Measurements from ENCODE around the gene DNAJB12. TPM values are rescaled to one million over a fixed set of nuclear protein-coding genes. Genes with fewer than 3 reads are reported as not detected.
"Not testable (repeated sequence)": the region's sequence is repeated elsewhere in the genome, so short reads cannot be mapped to it uniquely, and the experiment has no call there.

Gene DNAJB12
- 10 to 100 TPM; 47.3 to 54.2 (median 48.7) TPM for total RNA-seq
- 24.1 TPM for total RNA-seq (2013)

- no peaks in the 10 kb centered on the region for H3K9me3 Mint-ChIP-seq
- peaks cover 36 to 48% of the 10 kb centered on the region in 2 donors for H3K4me1 Mint-ChIP-seq
- Histone ChIP-seq H3K27ac (ENCODE audit: low read length) (peak within 1 kb of the TSS; percentile 90), H3K4me1 (ENCODE audit: control insufficient read depth, insufficient read depth, low read length) (peaks cover 21% of the 10 kb centered on the region), H3K4me3 (ENCODE audit: low read length) (peak within 1 kb of the TSS; percentile 80), H3K36me3 (ENCODE audit: control insufficient read depth, insufficient read depth, low read length) (peaks cover 7% of the 10 kb centered on the region), H3K27me3 (ENCODE audit: control insufficient read depth, insufficient read depth, low read length) (no peaks in the 10 kb centered on the region), H3K9me3 (ENCODE audit: control insufficient read depth, insufficient read depth, low read length) (no peaks in the 10 kb centered on the region)
- H3K27ac Mint-ChIP-seq, result peak within 1 kb of the TSS; percentile 92 to 94
- no peaks in the 10 kb centered on the region for H3K27me3 Mint-ChIP-seq (ENCODE audit: low read depth in 2 of 2)
- intact Hi-C loops (cut with micrococcal nuclease), result no loop called here
- under 1% methylated on average over 74 of the region's 74 CpGs for WGBS (ENCODE audit: insufficient coverage)
- DNase-seq (peak; percentile 88 to 95), ATAC-seq (peak; percentile 84 to 92 (median 85))
- H3K36me3 Mint-ChIP-seq, result no peaks in the 10 kb centered on the region
- TF ChIP-seq CTCF (IDR thresholded peaks at IDR 0.05), result no peak
- H3K4me3 Mint-ChIP-seq, result peak within 1 kb of the TSS; percentile 96
Measured at GRCh38 chr10:72354356-72355213, at the start of gene DNAJB12. DNAJB12 (minus strand) TSS chr10:72354919; CDS start chr10:72354897, 22 bp downstream.

DNA sequence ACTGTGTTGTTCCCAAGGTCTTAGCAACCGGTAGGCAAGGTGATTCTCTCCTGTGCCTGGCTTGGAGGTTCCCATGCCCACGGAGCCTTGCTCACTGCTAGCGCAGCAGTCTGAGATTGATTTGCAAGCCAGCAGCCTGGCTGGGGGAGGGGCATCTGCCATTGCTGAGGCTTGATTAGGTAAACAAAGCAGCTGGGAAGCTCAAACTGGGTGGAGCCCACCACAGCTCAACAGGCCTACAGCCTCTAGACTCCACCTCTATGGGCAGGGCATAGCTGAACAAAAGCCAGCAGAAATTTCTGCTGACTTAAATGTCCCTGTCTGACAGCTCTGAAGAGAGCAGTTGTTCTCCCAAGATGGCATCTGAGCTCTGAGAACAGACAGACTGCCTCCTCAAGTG is 40.9 kb upstream of the DNAJB12 start:
- H3K27ac Mint-ChIP-seq; ATAC-seq; H3K9me3 ChIP-seq (ENCODE audit: control insufficient read depth, insufficient read depth, low read length); H3K27me3 ChIP-seq (ENCODE audit: control insufficient read depth, insufficient read depth, low read length); H3K4me1 ChIP-seq (ENCODE audit: control insufficient read depth, insufficient read depth, low read length); H3K4me3 Mint-ChIP-seq; H3K27me3 Mint-ChIP-seq (ENCODE audit: low read depth in 2 of 2); H3K9me3 Mint-ChIP-seq; H3K36me3 ChIP-seq (ENCODE audit: control insufficient read depth, insufficient read depth, low read length); H3K36me3 Mint-ChIP-seq; H3K4me3 ChIP-seq (ENCODE audit: low read length); H3K4me1 Mint-ChIP-seq; intact Hi-C loops (cut with micrococcal nuclease); H3K27ac ChIP-seq (ENCODE audit: low read length); DNase-seq: not testable (repeated sequence)
- WGBS (ENCODE audit: insufficient coverage), result 100% methylated on average over 3 of the region's 3 CpGs

- Mint-ChIP-seq H3K36me3 (no peaks in the 10 kb centered on the region), H3K4me3 (no peak overlapping the region), H3K9me3 (no peaks in the 10 kb centered on the region), H3K4me1 (no peaks in the 10 kb centered on the region), H3K27ac (no peak overlapping the region), H3K27me3 (ENCODE audit: low read depth in 2 of 2) (no peaks in the 10 kb centered on the region)
- no peak for DNase-seq
- Histone ChIP-seq H3K36me3 (ENCODE audit: control insufficient read depth, insufficient read depth, low read length) (no peaks in the 10 kb centered on the region), H3K27ac (ENCODE audit: low read length) (no peak overlapping the region), H3K4me1 (ENCODE audit: control insufficient read depth, insufficient read depth, low read length) (no peaks in the 10 kb centered on the region), H3K9me3 (ENCODE audit: control insufficient read depth, insufficient read depth, low read length) (no peaks in the 10 kb centered on the region), H3K4me3 (ENCODE audit: low read length) (no peak overlapping the region), H3K27me3 (ENCODE audit: control insufficient read depth, insufficient read depth, low read length) (no peaks in the 10 kb centered on the region)
- intact Hi-C loops (cut with micrococcal nuclease), result no loop called here
- WGBS (ENCODE audit: insufficient coverage), result 75% methylated on average over 1 of the region's 1 CpG
- no peak for ATAC-seq
- no peak for TF ChIP-seq CTCF (IDR thresholded peaks at IDR 0.05)
Measured at GRCh38 chr10:72392571-72392970, 37.9 kb upstream of the DNAJB12 start.

- H3K4me3 ChIP-seq (ENCODE audit: low read length), result no peak overlapping the region
Measured at GRCh38 chr10:72390764-72391163, 36.0 kb upstream of the DNAJB12 start.

More at GRCh38 chr10:72390764-72391163, 36.0 kb upstream of the DNAJB12 start:
- no peak overlapping the region for H3K27ac Mint-ChIP-seq
- Histone ChIP-seq H3K27ac (ENCODE audit: low read length) (no peak overlapping the region), H3K36me3 (ENCODE audit: control insufficient read depth, insufficient read depth, low read length) (no peaks in the 10 kb centered on the region), H3K27me3 (ENCODE audit: control insufficient read depth, insufficient read depth, low read length) (no peaks in the 10 kb centered on the region), H3K9me3 (ENCODE audit: control insufficient read depth, insufficient read depth, low read length) (no peaks in the 10 kb centered on the region), H3K4me1 (ENCODE audit: control insufficient read depth, insufficient read depth, low read length) (no peaks in the 10 kb centered on the region)
- no peak for ATAC-seq
- no peaks in the 10 kb centered on the region for H3K36me3 Mint-ChIP-seq
- H3K9me3 Mint-ChIP-seq, result no peaks in the 10 kb centered on the region
- H3K27me3 Mint-ChIP-seq (ENCODE audit: low read depth in 2 of 2), result no peaks in the 10 kb centered on the region
- no peak for DNase-seq
- WGBS (ENCODE audit: insufficient coverage), result 90% methylated on average over 1 of the region's 2 CpGs
- H3K4me1 Mint-ChIP-seq, result no peaks in the 10 kb centered on the region
- intact Hi-C loops (cut with micrococcal nuclease), result no loop called here
- H3K4me3 Mint-ChIP-seq, result no peak overlapping the region
- no peak for TF ChIP-seq CTCF (IDR thresholded peaks at IDR 0.05)
